ENCODE data around the gene RRP1B.

Gene RRP1B

DNA sequence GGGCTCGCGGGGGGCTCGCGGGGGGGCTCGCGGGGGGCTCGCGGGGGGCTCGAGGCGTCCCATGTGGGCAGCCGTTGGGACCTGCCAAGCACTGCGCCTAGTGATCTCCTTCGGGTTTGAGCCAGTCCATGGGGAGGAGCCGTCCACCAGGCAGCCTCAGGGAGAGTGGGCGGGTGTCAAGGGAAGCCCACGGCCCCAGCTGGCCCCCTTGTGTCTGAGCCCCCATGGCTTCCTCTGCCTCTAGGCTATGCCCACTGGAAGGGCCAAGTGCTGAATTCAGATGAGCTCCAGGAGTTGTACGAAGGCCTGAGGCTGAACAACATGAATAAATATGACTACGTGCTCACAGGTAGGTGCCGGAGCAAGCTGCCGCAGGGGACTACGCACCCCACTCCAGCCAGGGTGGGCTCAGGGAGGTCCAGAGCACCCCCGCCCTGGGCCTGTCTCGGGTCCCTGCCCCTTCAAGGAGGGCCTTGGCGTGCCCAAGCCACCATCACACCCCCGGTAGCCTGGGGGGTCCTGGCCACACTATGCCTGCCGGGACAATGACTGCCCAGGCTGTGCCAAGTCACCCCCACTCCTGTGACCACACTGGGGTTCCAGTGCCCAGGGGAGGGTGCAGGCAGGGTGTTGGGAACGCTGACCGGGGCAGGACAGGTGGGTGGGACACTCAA is 82.2 kb downstream of the RRP1B start:
- TF ChIP-seq RAD21 (IDR thresholded peaks at IDR 0.05; ENCODE audit: low read depth) (no peak), YY1 (IDR thresholded peaks at IDR 0.05; ENCODE audit: low read depth) (no peak), TAF1 (IDR thresholded peaks at IDR 0.05; ENCODE audit: low read depth) (no peak), ZBTB7A (IDR thresholded peaks at IDR 0.05; ENCODE audit: low read depth) (no peak; the same call in 1 of the 2 replicates), EGR1 (IDR thresholded peaks at IDR 0.05) (no peak), TCF12 (IDR thresholded peaks at IDR 0.05; ENCODE audit: low read depth) (no peak), MAX (IDR thresholded peaks at IDR 0.05) (no peak), EP300 (IDR thresholded peaks at IDR 0.05; ENCODE audit: borderline replicate concordance) (no peak), NFIC (IDR thresholded peaks at IDR 0.05) (no peak), FOXM1 (IDR thresholded peaks at IDR 0.05; ENCODE audit: borderline replicate concordance, low read depth) (no peak), TEAD4 (IDR thresholded peaks at IDR 0.05) (no peak), CEBPB (IDR thresholded peaks at IDR 0.05) (no peak), CREB1 (IDR thresholded peaks at IDR 0.05; ENCODE audit: low read depth) (no peak)
- TF ChIP-seq, protein P1, sequence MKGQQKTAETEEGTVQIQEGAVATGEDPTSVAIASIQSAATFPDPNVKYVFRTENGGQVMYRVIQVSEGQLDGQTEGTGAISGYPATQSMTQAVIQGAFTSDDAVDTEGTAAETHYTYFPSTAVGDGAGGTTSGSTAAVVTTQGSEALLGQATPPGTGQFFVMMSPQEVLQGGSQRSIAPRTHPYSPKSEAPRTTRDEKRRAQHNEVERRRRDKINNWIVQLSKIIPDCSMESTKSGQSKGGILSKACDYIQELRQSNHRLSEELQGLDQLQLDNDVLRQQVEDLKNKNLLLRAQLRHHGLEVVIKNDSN (IDR thresholded peaks at IDR 0.05) = no peak
- TF ChIP-seq, protein P2, sequence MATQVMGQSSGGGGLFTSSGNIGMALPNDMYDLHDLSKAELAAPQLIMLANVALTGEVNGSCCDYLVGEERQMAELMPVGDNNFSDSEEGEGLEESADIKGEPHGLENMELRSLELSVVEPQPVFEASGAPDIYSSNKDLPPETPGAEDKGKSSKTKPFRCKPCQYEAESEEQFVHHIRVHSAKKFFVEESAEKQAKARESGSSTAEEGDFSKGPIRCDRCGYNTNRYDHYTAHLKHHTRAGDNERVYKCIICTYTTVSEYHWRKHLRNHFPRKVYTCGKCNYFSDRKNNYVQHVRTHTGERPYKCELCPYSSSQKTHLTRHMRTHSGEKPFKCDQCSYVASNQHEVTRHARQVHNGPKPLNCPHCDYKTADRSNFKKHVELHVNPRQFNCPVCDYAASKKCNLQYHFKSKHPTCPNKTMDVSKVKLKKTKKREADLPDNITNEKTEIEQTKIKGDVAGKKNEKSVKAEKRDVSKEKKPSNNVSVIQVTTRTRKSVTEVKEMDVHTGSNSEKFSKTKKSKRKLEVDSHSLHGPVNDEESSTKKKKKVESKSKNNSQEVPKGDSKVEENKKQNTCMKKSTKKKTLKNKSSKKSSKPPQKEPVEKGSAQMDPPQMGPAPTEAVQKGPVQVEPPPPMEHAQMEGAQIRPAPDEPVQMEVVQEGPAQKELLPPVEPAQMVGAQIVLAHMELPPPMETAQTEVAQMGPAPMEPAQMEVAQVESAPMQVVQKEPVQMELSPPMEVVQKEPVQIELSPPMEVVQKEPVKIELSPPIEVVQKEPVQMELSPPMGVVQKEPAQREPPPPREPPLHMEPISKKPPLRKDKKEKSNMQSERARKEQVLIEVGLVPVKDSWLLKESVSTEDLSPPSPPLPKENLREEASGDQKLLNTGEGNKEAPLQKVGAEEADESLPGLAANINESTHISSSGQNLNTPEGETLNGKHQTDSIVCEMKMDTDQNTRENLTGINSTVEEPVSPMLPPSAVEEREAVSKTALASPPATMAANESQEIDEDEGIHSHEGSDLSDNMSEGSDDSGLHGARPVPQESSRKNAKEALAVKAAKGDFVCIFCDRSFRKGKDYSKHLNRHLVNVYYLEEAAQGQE (IDR thresholded peaks at IDR 0.05; ENCODE audit: low read depth) = no peak

DNA sequence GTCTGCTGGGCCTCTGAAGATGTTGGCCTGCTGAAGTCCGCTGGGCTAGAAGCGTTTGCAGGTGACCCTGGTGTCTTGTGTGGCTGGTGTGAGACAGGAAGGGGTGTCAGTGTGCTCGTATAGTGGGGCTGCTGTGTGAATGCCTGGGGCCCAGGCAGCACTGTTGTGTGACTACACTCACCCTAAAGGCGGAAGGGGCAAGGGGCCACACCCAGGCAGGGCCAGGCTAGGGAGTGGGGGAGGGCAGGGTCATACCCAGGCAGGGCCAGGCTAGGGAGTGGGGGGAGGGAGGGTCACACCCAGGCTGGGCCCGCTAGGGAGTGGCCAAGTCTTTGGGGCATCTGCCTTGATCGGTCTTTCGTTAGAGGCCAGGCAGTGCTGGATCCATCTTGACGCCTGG is 84.6 kb downstream of the RRP1B start:
- no peak for TF ChIP-seq EP300 (IDR thresholded peaks at IDR 0.05; ENCODE audit: borderline replicate concordance)
- TF ChIP-seq TCF12 (IDR thresholded peaks at IDR 0.05; ENCODE audit: low read depth) = no peak
- TF ChIP-seq CEBPB (IDR thresholded peaks at IDR 0.05) = no peak
- no peak for TF ChIP-seq YY1 (IDR thresholded peaks at IDR 0.05; ENCODE audit: low read depth)
- TF ChIP-seq EGR1 (IDR thresholded peaks at IDR 0.05) = no peak
- TF ChIP-seq TAF1 (IDR thresholded peaks at IDR 0.05; ENCODE audit: low read depth) = no peak
- TF ChIP-seq ZBTB7A (IDR thresholded peaks at IDR 0.05; ENCODE audit: low read depth) = no peak
- no peak for TF ChIP-seq FOXM1 (IDR thresholded peaks at IDR 0.05; ENCODE audit: borderline replicate concordance, low read depth)
- TF ChIP-seq NFIC (IDR thresholded peaks at IDR 0.05) = no peak
- TF ChIP-seq, protein P1 (IDR thresholded peaks at IDR 0.05) = no peak
- TF ChIP-seq TEAD4 (IDR thresholded peaks at IDR 0.05) = no peak
- TF ChIP-seq, protein P2 (IDR thresholded peaks at IDR 0.05; ENCODE audit: low read depth) = no peak
- no peak for TF ChIP-seq RAD21 (IDR thresholded peaks at IDR 0.05; ENCODE audit: low read depth)

- TF ChIP-seq TAF1 (IDR thresholded peaks at IDR 0.05; ENCODE audit: low read depth) = no peak
- no peak for TF ChIP-seq NFIC (IDR thresholded peaks at IDR 0.05)
- TF ChIP-seq, protein P2 (IDR thresholded peaks at IDR 0.05; ENCODE audit: low read depth) = no peak
- TF ChIP-seq FOXM1 (IDR thresholded peaks at IDR 0.05; ENCODE audit: borderline replicate concordance, low read depth) = no peak
- TF ChIP-seq MAX (IDR thresholded peaks at IDR 0.05) = no peak
- no peak for TF ChIP-seq CEBPB (IDR thresholded peaks at IDR 0.05)
- TF ChIP-seq RAD21 (IDR thresholded peaks at IDR 0.05; ENCODE audit: low read depth) = no peak
Observed at GRCh38 chr21:43744725-43745124, 85.4 kb downstream of the RRP1B start.
